Measurements from ENCODE around the gene DLX3.

GRCh38 chr17:49992933-49993422, 2.0 kb downstream of the DLX3 start:
- TF ChIP-seq POLR2A (IDR thresholded peaks at IDR 0.05) (no peak), CTCF (IDR thresholded peaks at IDR 0.05) (no peak)

Data from body of pancreas (tissue), 4 donors.